Esophagus muscularis mucosa (tissue), 3 donors: ENCODE measurements around the gene MS4A6A.

Experiments
- CTCF ChIP-seq, 3 experiments: fragments of 200-600 bp in 2 of 3; fragments of 450-650 bp in 1 of 3; sonication (generic) in 2 of 3; IDR thresholded peaks; one replicate each; pipeline ENCODE4 v1.5.1; 2017 to 2019; ENCODE audit warnings: antibody characterized with exemption in 3 of 3, mild to moderate bottlenecking in 2 of 3, moderate library complexity in 1 of 3
- POLR2A ChIP-seq: fragments of 450-650 bp; IDR thresholded peaks from one replicate; pipeline ENCODE4 v1.6.1; 2017; ENCODE audit warnings: antibody characterized with exemption, moderate library complexity, mild to moderate bottlenecking, low read depth

DNA sequence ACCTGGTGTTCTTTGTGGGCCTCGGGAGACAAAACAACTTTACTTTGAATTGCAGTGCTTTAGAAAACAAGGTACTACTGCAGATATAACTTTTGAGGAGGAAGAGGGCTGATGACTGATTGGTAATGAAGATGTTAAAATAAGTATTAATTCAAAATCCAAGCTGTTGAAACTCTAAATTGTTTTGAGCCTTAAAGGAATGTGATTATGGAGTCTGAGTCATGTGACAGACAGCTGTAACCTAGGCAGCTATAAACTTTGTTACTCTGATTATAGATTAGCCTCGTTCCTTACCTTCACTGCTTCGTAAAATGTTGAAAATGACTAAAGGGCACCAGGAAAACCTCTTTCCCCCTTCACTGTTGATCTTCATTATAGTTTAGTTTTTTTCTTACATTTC, 51.0 kb downstream of the MS4A6A start:
- TF ChIP-seq CTCF (IDR thresholded peaks at IDR 0.05): no peak
- no peak for TF ChIP-seq POLR2A
